A673 (cell line): ENCODE data around the gene KIAA1191. TPM values are rescaled to one million over a fixed set of nuclear protein-coding genes. Genes with fewer than 3 reads are reported as not detected.

ENCODE experiments used
- BruUV-seq: library from RNA; stranded (reverse); fragments of 400-500 nt; replicated peaks from 2 replicates; lab custom pipeline; 2021; lab: Mats Ljungman, UMichigan
- CTCF ChIA-PET: fragments of 300-600 bp; sonication (Branson Sonifier 250); formaldehyde crosslinking; loops from one replicate; lab custom pipeline; 2022; ENCODE audit warnings: antibody characterized with exemption; lab: Charles Lee
- POLR2A ChIA-PET: fragments of 300-600 bp; sonication (Branson Sonifier 250); formaldehyde crosslinking; loops from one replicate; lab custom pipeline; 2022; ENCODE audit warnings: antibody characterized with exemption; ENCODE audit not compliant: low non-redundant PET; lab: Charles Lee
- DNase-seq: peaks from one replicate; pipeline ENCODE4 v3.0.0-alpha.2; 2015; ENCODE audit warnings: low spot score
- H3K27ac ChIP-seq: fragments of 200-600 bp; sonication (generic); 2 replicates; pipeline ENCODE4 v1.5.1; 2016; ENCODE audit warnings: mixed run types, low read depth, mild to moderate bottlenecking, mixed read lengths, antibody characterized with exemption, low read length; ENCODE audit not compliant: poor library complexity, severe bottlenecking
- H3K27me3 ChIP-seq: fragments of 200-600 bp; sonication (generic); replicated peaks from 2 replicates; pipeline ENCODE4 v1.6.1; 2017; ENCODE audit warnings: mixed run types, low read depth, mild to moderate bottlenecking, mixed read lengths, antibody characterized with exemption, low read length; ENCODE audit not compliant: insufficient read depth, poor library complexity
- H3K36me3 ChIP-seq: fragments of 200-600 bp; sonication (generic); 2 replicates; pipeline ENCODE4 v1.6.1; 2016; ENCODE audit warnings: mixed run types, mild to moderate bottlenecking, mixed read lengths, antibody characterized with exemption, low read length; ENCODE audit not compliant: insufficient read depth, poor library complexity, severe bottlenecking
- H3K4me1 ChIP-seq: fragments of 200-600 bp; sonication (generic); 2 replicates; pipeline ENCODE4 v1.6.1; 2017; ENCODE audit warnings: mixed run types, mild to moderate bottlenecking, mixed read lengths, antibody characterized with exemption, low read length; ENCODE audit not compliant: insufficient read depth, poor library complexity, severe bottlenecking
- H3K4me3 ChIP-seq: fragments of 200-600 bp; sonication (generic); 2 replicates; pipeline ENCODE4 v1.5.1; 2016; ENCODE audit warnings: low read depth, mixed run types, mild to moderate bottlenecking, mixed read lengths, low read length; ENCODE audit not compliant: poor library complexity, severe bottlenecking
- H3K9me3 ChIP-seq: fragments of 200-600 bp; sonication (generic); 2 replicates; pipeline ENCODE4 v1.6.1; 2016; ENCODE audit warnings: mixed run types, low read depth, mild to moderate bottlenecking, mixed read lengths, antibody characterized with exemption, low read length; ENCODE audit not compliant: poor library complexity, severe bottlenecking
- EZH2 ChIP-seq: fragments of 200-600 bp; sonication (generic); IDR thresholded peaks from 2 replicates; pipeline ENCODE4 v1.6.1; 2017; ENCODE audit warnings: borderline replicate concordance, low read depth, mild to moderate bottlenecking, mixed read lengths, antibody characterized with exemption, low read length; ENCODE audit not compliant: poor library complexity, severe bottlenecking
- intact Hi-C: fragments of 100-400 bp; cut with micrococcal nuclease; formaldehyde crosslinking; loops from one replicate; pipeline ENCODE4 v1.10.0; 2022; ENCODE audit not compliant: unreplicated experiment
- total RNA-seq: library from RNA; stranded (reverse); gene quantifications from 2 replicates; pipeline ENCODE4 v1.2.3, GENCODE V29; 2021
- TF ChIP-seq, protein P1 (sequence below): fragments of 300-800, 200-600 bp; sonication (generic); conservative IDR thresholded peaks from 2 replicates; pipeline ENCODE4 v1.5.1; 2017; ENCODE audit warnings: low read depth, mild to moderate bottlenecking, antibody characterized with exemption, low read length, moderate library complexity, mixed read lengths

Gene KIAA1191
- total RNA-seq, 1 experiment from 2014 or later: 99.3 TPM

- Histone ChIP-seq H3K9me3 (no peaks in the 10 kb centered on the region), H3K27ac (no peak overlapping the region), H3K36me3 (peaks cover 4% of the 10 kb centered on the region), H3K4me1 (no peaks in the 10 kb centered on the region), H3K4me3 (no peak overlapping the region), H3K27me3 (no peaks in the 10 kb centered on the region)
- intact Hi-C loops: no loop called here
- CTCF ChIA-PET: no interaction called here
- TF ChIP-seq, protein P1, sequence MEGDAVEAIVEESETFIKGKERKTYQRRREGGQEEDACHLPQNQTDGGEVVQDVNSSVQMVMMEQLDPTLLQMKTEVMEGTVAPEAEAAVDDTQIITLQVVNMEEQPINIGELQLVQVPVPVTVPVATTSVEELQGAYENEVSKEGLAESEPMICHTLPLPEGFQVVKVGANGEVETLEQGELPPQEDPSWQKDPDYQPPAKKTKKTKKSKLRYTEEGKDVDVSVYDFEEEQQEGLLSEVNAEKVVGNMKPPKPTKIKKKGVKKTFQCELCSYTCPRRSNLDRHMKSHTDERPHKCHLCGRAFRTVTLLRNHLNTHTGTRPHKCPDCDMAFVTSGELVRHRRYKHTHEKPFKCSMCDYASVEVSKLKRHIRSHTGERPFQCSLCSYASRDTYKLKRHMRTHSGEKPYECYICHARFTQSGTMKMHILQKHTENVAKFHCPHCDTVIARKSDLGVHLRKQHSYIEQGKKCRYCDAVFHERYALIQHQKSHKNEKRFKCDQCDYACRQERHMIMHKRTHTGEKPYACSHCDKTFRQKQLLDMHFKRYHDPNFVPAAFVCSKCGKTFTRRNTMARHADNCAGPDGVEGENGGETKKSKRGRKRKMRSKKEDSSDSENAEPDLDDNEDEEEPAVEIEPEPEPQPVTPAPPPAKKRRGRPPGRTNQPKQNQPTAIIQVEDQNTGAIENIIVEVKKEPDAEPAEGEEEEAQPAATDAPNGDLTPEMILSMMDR: no peak
- TF ChIP-seq EZH2: no peak
- no TSS peak for BruUV-seq
- POLR2A ChIA-PET: interaction anchor here (0.6 kb wide), 1 partner anchor 26 kb away, joined by 11 read pairs; no protein-coding TSS in a partner anchor
- DNase-seq: no peak
Observed at GRCh38 chr5:176368726-176369125, 7.2 kb upstream of the KIAA1191 start.

- Histone ChIP-seq H3K36me3 (peaks cover 4% of the 10 kb centered on the region), H3K4me1 (peaks cover 4% of the 10 kb centered on the region), H3K9me3 (no peaks in the 10 kb centered on the region), H3K27ac (no peak overlapping the region), H3K27me3 (no peaks in the 10 kb centered on the region), H3K4me3 (peak overlapping the region; percentile 89)
- no TSS peak for BruUV-seq
- DNase-seq: no peak
- TF ChIP-seq, protein P1: no peak
- no peak for TF ChIP-seq EZH2
- POLR2A ChIA-PET: no interaction called here
- intact Hi-C loops: no loop called here
- CTCF ChIA-PET: no interaction called here
Observed at GRCh38 chr5:176366232-176366894, 4.8 kb upstream of the KIAA1191 start.

DNA sequence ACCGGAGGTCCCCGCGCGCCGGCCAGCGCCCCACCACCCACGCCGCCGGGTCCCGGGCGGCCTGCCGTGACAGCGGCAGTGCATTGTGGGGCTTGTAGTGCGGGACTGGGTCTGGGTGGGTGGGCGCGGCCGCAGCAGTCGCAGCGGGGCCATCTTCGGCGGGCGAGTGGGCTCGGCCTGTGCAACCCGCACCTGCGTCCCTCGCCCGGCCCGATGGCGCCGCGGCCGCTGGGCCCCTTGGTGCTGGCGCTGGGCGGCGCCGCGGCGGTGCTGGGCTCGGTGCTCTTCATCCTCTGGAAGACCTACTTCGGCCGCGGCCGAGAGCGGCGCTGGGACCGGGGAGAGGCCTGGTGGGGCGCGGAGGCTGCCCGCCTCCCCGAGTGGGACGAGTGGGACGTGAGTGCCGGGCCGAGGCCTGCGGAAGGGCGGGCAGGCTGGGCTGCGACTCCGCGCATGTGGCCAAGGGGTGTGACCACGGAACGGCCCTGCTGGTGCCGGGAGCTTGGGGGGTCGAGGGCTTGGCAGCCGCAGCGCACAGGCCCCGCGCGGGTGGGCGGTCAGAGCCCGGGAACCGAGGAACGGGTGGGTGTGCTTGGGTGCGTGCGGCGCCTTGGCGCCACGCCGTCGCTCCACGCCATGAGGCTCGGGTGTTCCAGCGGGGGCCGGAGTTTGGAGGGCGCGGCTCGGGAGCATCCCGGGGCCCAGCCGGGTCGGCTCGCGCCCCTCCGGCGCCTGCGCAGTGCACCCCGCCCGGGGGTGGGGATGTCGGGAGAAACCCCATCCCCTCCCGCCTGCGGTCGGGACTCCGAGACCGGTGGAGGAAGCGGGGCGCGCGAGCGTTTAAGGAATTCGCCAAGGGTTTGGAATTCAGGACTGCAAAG lies 4.0 kb upstream of the KIAA1191 start, which contains the start of gene ARL10:
Gene ARL10, plus strand, starts transcription at position 137 of the 881 bp plus-strand sequence. Its CDS starts 77 bp downstream, at position 214.
- POLR2A ChIA-PET: no interaction called here

More for the DNA sequence above, 4.0 kb upstream of the KIAA1191 start, which contains the start of gene ARL10:
- peak within 1 kb of the TSS; percentile 71 for H3K27ac ChIP-seq
- intact Hi-C loops: no loop called here
- peaks cover 4% of the 10 kb centered on the region for H3K4me1 ChIP-seq
- peaks cover 4% of the 10 kb centered on the region for H3K36me3 ChIP-seq
- CTCF ChIA-PET: no interaction called here
- H3K9me3 ChIP-seq: no peaks in the 10 kb centered on the region
- TF ChIP-seq, protein P1: no peak
- no peak for TF ChIP-seq EZH2
- peak within 1 kb of the TSS; percentile 89 for H3K4me3 ChIP-seq
- no TSS peak for BruUV-seq
- no peaks in the 10 kb centered on the region for H3K27me3 ChIP-seq
- DNase-seq: peak; percentile 54
